HCT116 (cell line): ENCODE measurements around the gene FGD5. TPM values are rescaled to one million over a fixed set of nuclear protein-coding genes. Genes with fewer than 3 reads are reported as not detected.

ENCODE experiments used
- ATAC-seq: fragments of 200-7000 bp; cut with Tn5 transposase; 2 replicates; pipeline ENCODE4 v1.9.1; 2020; ENCODE audit warnings: mild to moderate bottlenecking, moderate library complexity
- BruUV-seq: library from RNA; stranded (reverse); fragments of 400-500 nt; replicated peaks from 2 replicates; lab custom pipeline; 2021; lab: Mats Ljungman, UMichigan
- CTCF ChIA-PET: fragments of 300-600 bp; sonication (Branson Sonifier 250); formaldehyde crosslinking; loops from one replicate; lab custom pipeline; 2021; ENCODE audit warnings: antibody characterized with exemption; lab: Charles Lee
- POLR2A ChIA-PET: fragments of 300-600, 350-600 bp; sonication (Branson Sonifier 250); formaldehyde crosslinking; loops from one replicate; lab custom pipeline; 2021; ENCODE audit warnings: antibody characterized with exemption; lab: Charles Lee
- RAD21 ChIA-PET, 2 experiments: fragments of 300-600 bp; sonication (Branson Sonifier 250); formaldehyde crosslinking; loops; one replicate each; lab custom pipeline; 2023; ENCODE audit warnings: low total read pairs in 2 of 2; ENCODE audit not compliant: uncharacterized antibody in 2 of 2, unreplicated experiment in 2 of 2, low non-redundant PET in 1 of 2; lab: Charles Lee
- DNase-seq: peaks from one replicate; pipeline ENCODE4 v3.0.0-alpha.2; 2010; ENCODE audit warnings: low read depth, low spot score
- H2AFZ ChIP-seq: fragments of 200-600 bp; shearing (Covaris generic), sonication (generic); 2 replicates; pipeline ENCODE4 v1.6.1; 2017; ENCODE audit warnings: low read depth, mixed run types, mixed read lengths, antibody characterized with exemption, low read length; ENCODE audit not compliant: poor library complexity, severe bottlenecking
- H3K27ac ChIP-seq: 2 replicates; pipeline ENCODE4 v1.5.1; 2012; ENCODE audit warnings: low read depth, low read length
- H3K27me3 ChIP-seq: fragments of 200-600 bp; sonication (generic); 2 replicates; pipeline ENCODE4 v1.6.1; 2016; ENCODE audit warnings: mixed run types, low read length, mixed read lengths; ENCODE audit not compliant: insufficient read depth
- H3K36me3 ChIP-seq, 2 experiments: fragments of 200-500 bp in 1 of 2; fragments of 200-600 bp in 1 of 2; sonication (Bioruptor generic) in 1 of 2; sonication (generic) in 1 of 2; 2 replicates each; pipeline versions ENCODE4 v1.5.1 to v1.6.1; 2014 to 2016; ENCODE audit warnings: low read length in 2 of 2, inconsistent platforms in 1 of 2, mixed read lengths in 1 of 2, mixed run types in 1 of 2; ENCODE audit not compliant: insufficient read depth in 2 of 2, control insufficient read depth in 1 of 2
- H3K4me1 ChIP-seq, 2 experiments: fragments of 200-600 bp in 1 of 2; sonication (generic) in 1 of 2; 2 replicates each; pipeline versions ENCODE4 v1.5.1 to v1.6.1; 2012 to 2017; ENCODE audit warnings: low read length in 2 of 2, inconsistent platforms in 1 of 2, mild to moderate bottlenecking in 1 of 2, mixed read lengths in 1 of 2, mixed run types in 1 of 2, moderate library complexity in 1 of 2; ENCODE audit not compliant: insufficient read depth in 2 of 2, control insufficient read depth in 1 of 2
- H3K4me2 ChIP-seq: fragments of 200-600 bp; sonication (generic); 2 replicates; pipeline ENCODE4 v1.6.1; 2017; ENCODE audit warnings: mixed run types, low read length, mixed read lengths
- H3K4me3 ChIP-seq, 2 experiments: fragments of 200-600 bp in 1 of 2; sonication (generic) in 1 of 2; replicated peaks in 1 of 2; 2 replicates each; pipeline ENCODE4 v1.5.1; 2011 to 2016; ENCODE audit warnings: low read length in 2 of 2, control low read depth in 1 of 2, low read depth in 1 of 2, mild to moderate bottlenecking in 1 of 2, mixed read lengths in 1 of 2, mixed run types in 1 of 2
- H3K79me2 ChIP-seq: fragments of 200-600 bp; sonication (generic); 2 replicates; pipeline ENCODE4 v1.6.1; 2017; ENCODE audit warnings: mild to moderate bottlenecking, mixed run types, low read length, moderate library complexity, mixed read lengths; ENCODE audit not compliant: insufficient read depth
- H3K9ac ChIP-seq: fragments of 200-600 bp; sonication (generic); 2 replicates; pipeline ENCODE4 v1.6.1; 2016; ENCODE audit warnings: low read length, mixed read lengths
- H3K9me2 ChIP-seq: fragments of 200-600 bp; sonication (generic), shearing (Covaris generic); 2 replicates; pipeline ENCODE4 v1.6.1; 2017; ENCODE audit warnings: mixed run types, mild to moderate bottlenecking, moderate library complexity; ENCODE audit not compliant: insufficient read depth
- H3K9me3 ChIP-seq, 2 experiments: fragments of 200-500 bp in 1 of 2; fragments of 200-600 bp in 1 of 2; sonication (Bioruptor generic) in 1 of 2; sonication (generic) in 1 of 2; 2 replicates each; pipeline ENCODE4 v1.6.1; 2014 to 2017; ENCODE audit warnings: low read length in 2 of 2, mixed read lengths in 2 of 2, inconsistent platforms in 1 of 2, low read depth in 1 of 2, mild to moderate bottlenecking in 1 of 2, mixed run types in 1 of 2, moderate library complexity in 1 of 2; ENCODE audit not compliant: control insufficient read depth in 1 of 2, insufficient read depth in 1 of 2
- H4K20me1 ChIP-seq: fragments of 200-600 bp; sonication (generic), shearing (Covaris generic); 2 replicates; pipeline ENCODE4 v1.6.1; 2017; ENCODE audit warnings: mixed run types, mild to moderate bottlenecking, moderate library complexity; ENCODE audit not compliant: insufficient read depth
- FOSL1 ChIP-seq: IDR thresholded peaks from 2 replicates; pipeline ENCODE4 v1.6.1; 2012; ENCODE audit warnings: low read depth
- SIN3A ChIP-seq: IDR thresholded peaks from 2 replicates; pipeline ENCODE4 v1.6.1; 2012; ENCODE audit warnings: low read depth
- SRF ChIP-seq: IDR thresholded peaks from 2 replicates; pipeline ENCODE4 v1.6.1; 2012; ENCODE audit warnings: low read depth
- ZFX ChIP-seq: fragments of 450-650 bp; IDR thresholded peaks from 2 replicates; pipeline ENCODE4 v1.6.1; 2017
- intact Hi-C: fragments of 100-400 bp; cut with micrococcal nuclease; formaldehyde crosslinking; loops from 2 replicates; pipeline ENCODE4 v1.10.0; 2022
- total RNA-seq: library from RNA; stranded (reverse); gene quantifications from one replicate; pipeline ENCODE4 v1.2.1, GENCODE V29; 2021; ENCODE audit not compliant: unreplicated experiment
- TF ChIP-seq, protein P1 (sequence below): IDR thresholded peaks from 2 replicates; pipeline ENCODE4 v1.6.1; 2011; ENCODE audit warnings: mild to moderate bottlenecking, low read length, moderate library complexity; ENCODE audit not compliant: insufficient replicate concordance; ENCODE audit errors: extremely low read depth
- TF ChIP-seq, protein P2 (sequence below): IDR thresholded peaks from 2 replicates; pipeline ENCODE4 v1.6.1; 2012

FGD5 gene
- total RNA-seq, 1 experiment from 2014 or later = 0.22 TPM

DNA sequence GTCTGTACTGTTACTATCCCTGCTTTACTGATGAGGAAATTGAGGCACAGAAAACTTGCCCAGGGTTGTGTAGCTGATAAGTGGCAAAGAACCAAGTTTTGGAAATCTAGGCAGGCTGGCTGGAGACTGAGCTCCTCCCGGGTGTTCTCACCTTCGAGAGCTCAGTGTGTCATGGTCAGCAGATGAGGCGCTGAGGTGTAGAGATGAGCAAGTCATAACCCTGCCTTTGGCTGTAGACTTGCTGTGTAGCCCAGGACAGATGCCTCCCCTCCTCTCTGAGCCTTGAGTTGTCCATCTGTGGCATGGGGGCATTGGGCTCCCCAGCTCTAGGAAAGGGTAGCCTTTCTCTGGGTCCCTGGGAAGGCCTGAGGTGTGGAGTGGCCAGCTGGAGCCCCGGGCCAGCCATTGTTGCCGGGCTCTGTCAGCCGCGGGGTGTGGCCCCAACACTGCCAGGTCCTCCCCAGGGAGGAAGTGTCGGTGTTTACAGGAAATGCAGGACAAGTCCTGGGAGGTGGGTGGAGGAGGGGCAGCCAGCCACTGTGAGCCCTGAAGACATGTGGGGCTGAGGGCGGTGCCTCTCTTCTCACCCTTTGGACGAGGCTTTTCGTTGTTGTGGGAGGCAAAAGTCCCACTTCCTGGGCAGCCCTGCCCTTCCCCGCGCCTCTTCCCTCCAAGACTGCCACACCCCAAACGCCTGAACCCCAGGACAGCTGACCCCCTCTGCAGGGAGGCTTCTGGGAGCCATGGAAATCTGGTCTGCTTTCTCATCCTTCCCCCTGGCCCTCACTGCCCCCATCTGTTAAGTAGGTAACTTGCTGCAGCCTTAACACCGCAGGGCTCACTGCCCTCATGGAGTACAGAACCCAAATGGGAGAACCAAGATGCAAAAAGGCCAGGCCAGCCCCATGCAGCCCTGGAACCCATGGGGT, 29.1 kb downstream of the FGD5 start (continued):
- TF ChIP-seq, protein P1, sequence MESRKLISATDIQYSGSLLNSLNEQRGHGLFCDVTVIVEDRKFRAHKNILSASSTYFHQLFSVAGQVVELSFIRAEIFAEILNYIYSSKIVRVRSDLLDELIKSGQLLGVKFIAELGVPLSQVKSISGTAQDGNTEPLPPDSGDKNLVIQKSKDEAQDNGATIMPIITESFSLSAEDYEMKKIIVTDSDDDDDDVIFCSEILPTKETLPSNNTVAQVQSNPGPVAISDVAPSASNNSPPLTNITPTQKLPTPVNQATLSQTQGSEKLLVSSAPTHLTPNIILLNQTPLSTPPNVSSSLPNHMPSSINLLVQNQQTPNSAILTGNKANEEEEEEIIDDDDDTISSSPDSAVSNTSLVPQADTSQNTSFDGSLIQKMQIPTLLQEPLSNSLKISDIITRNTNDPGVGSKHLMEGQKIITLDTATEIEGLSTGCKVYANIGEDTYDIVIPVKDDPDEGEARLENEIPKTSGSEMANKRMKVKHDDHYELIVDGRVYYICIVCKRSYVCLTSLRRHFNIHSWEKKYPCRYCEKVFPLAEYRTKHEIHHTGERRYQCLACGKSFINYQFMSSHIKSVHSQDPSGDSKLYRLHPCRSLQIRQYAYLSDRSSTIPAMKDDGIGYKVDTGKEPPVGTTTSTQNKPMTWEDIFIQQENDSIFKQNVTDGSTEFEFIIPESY = no peak
- TF ChIP-seq ZFX (no peak), FOSL1 (no peak)
- TF ChIP-seq, all 23 proteins: peak for 3

DNA sequence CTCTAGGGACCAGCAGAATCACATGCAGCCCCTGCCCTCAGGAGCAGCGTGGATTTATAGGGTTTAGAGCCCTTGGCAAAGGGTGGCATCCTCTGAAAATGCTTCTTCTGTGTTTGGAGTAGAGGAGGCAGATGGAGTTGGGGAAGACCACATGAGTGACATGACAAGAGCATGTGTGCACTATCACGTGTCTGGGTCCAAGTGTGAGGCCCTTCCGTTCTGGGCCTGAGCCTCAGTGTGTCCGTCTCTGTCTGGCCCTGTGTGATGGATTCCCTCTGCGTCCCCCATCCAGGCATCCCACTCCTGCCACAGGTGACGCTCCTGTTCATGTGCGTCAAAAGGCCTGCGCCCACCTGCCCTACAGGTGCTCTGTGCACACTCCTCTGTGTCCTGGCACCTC, 30.1 kb downstream of the FGD5 start:
- DNase-seq (no peak), ATAC-seq (no peak)
- Histone ChIP-seq H3K36me3 (no peaks in the 10 kb centered on the region), H3K27me3 (peaks cover 5% of the 10 kb centered on the region; the same call in 1 of the 2 replicates), H3K79me2 (no peaks in the 10 kb centered on the region), H3K4me3 (no peak overlapping the region), H3K9me3 (no peaks in the 10 kb centered on the region), H3K9me2 (no peaks in the 10 kb centered on the region), H3K4me2 (no peak overlapping the region), H3K27ac (no peak overlapping the region), H4K20me1 (no peaks in the 10 kb centered on the region), H3K4me1 (peaks cover 10 to 15% of the 10 kb centered on the region in 2 experiments), H3K9ac (no peak overlapping the region), H2AFZ (no peak overlapping the region)
- POLR2A ChIA-PET = no interaction called here
- intact Hi-C loops = no loop called here
- RAD21 ChIA-PET = no interaction called here
- BruUV-seq = no TSS peak
- TF ChIP-seq, protein P2, sequence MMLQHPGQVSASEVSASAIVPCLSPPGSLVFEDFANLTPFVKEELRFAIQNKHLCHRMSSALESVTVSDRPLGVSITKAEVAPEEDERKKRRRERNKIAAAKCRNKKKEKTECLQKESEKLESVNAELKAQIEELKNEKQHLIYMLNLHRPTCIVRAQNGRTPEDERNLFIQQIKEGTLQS = no peak
- TF ChIP-seq SIN3A (no peak), SRF (no peak)
- TF ChIP-seq, protein P1 = no peak
- CTCF ChIA-PET = no interaction called here
